ENCODE results near the gene FUOM. TPM values are rescaled to one million over a fixed set of nuclear protein-coding genes. Genes with fewer than 3 reads are reported as not detected.

The FUOM gene
- total and polyA plus RNA-seq, 9 of the 15 experiments (the other 6 are each of a cell fraction or from before 2014, with no cell fraction given): 1.8 to 96.1 (median 27.0) TPM

GRCh38 chr10:133343558-133343957 lies 14.3 kb downstream of the FUOM start (continued):
- no peak for TF ChIP-seq CHD7 (IDR thresholded peaks at IDR 0.05; ENCODE audit: low read depth, low read length)
- peak; percentile 27; the same call in 1 of the 2 replicates for TF ChIP-seq C11orf30 (IDR thresholded peaks at IDR 0.05; ENCODE audit: low read depth)
- TF ChIP-seq ETV6 (IDR thresholded peaks at IDR 0.05; ENCODE audit: borderline replicate concordance in 1 of 2, low read depth in 2 of 2, low read length in 1 of 2): no peak
- no peak for TF ChIP-seq ETV6 (CRISPR knock-in tag; IDR thresholded peaks at IDR 0.05; ENCODE audit: borderline replicate concordance)
- TF ChIP-seq FUS (optimal IDR thresholded peaks at IDR 0.05; ENCODE audit: low read depth, low read length): no peak
- no peak for TF ChIP-seq ZBED1 (IDR thresholded peaks at IDR 0.05)
- 0 out of 2 replicates have a peak, but pooled peaks have one; percentile 19 for TF ChIP-seq FOSL1 (tag; conservative IDR thresholded peaks at IDR 0.05)
- peak; percentile 24; the same call in 1 of the 2 replicates for TF ChIP-seq ZNF316 (IDR thresholded peaks at IDR 0.05)
- TF ChIP-seq, protein P1, sequence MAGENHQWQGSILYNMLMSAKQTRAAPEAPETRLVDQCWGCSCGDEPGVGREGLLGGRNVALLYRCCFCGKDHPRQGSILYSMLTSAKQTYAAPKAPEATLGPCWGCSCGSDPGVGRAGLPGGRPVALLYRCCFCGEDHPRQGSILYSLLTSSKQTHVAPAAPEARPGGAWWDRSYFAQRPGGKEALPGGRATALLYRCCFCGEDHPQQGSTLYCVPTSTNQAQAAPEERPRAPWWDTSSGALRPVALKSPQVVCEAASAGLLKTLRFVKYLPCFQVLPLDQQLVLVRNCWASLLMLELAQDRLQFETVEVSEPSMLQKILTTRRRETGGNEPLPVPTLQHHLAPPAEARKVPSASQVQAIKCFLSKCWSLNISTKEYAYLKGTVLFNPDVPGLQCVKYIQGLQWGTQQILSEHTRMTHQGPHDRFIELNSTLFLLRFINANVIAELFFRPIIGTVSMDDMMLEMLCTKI (IDR thresholded peaks at IDR 0.05; ENCODE audit: partially characterized antibody): no peak
- TF ChIP-seq ZNF780A (CRISPR knock-in tag; IDR thresholded peaks at IDR 0.05): no peak
- no peak for TF ChIP-seq ZNF134 (CRISPR knock-in tag; conservative IDR thresholded peaks at IDR 0.05)
- no peak for TF ChIP-seq SETDB1 (IDR thresholded peaks at IDR 0.05; ENCODE audit: low read length)
- TF ChIP-seq, protein P2, sequence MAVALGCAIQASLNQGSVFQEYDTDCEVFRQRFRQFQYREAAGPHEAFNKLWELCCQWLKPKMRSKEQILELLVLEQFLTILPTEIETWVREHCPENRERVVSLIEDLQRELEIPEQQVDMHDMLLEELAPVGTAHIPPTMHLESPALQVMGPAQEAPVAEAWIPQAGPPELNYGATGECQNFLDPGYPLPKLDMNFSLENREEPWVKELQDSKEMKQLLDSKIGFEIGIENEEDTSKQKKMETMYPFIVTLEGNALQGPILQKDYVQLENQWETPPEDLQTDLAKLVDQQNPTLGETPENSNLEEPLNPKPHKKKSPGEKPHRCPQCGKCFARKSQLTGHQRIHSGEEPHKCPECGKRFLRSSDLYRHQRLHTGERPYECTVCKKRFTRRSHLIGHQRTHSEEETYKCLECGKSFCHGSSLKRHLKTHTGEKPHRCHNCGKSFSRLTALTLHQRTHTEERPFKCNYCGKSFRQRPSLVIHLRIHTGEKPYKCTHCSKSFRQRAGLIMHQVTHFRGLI (CRISPR knock-in tag; IDR thresholded peaks at IDR 0.05): no peak
- no peak for TF ChIP-seq KAT8 (IDR thresholded peaks at IDR 0.05; ENCODE audit: low read depth)
- TF ChIP-seq TCFL5 (CRISPR knock-in tag; conservative IDR thresholded peaks at IDR 0.05): no peak

All from K562 (cell line).